AG10803 (cell line): Measurements from ENCODE around the gene CHTOP.

ENCODE experiments used
- DNase-seq: peaks from one replicate; pipeline ENCODE4 v3.0.0; 2010; ENCODE audit warnings: low read depth
- H3K4me3 ChIP-seq: 2 replicates; pipeline ENCODE4 v1.5.1; 2011; ENCODE audit warnings: mild to moderate bottlenecking, low read length, control low read depth
- CTCF ChIP-seq: conservative IDR thresholded peaks from 2 replicates; pipeline ENCODE4 v1.5.1; 2011; ENCODE audit warnings: mild to moderate bottlenecking, low read length, control low read depth, inconsistent platforms

Gene CHTOP

GRCh38 chr1:153597206-153597605 is 36.7 kb upstream of the CHTOP start:
- no peak overlapping the region for H3K4me3 ChIP-seq
- TF ChIP-seq CTCF: no peak
- DNase-seq: no peak

DNA sequence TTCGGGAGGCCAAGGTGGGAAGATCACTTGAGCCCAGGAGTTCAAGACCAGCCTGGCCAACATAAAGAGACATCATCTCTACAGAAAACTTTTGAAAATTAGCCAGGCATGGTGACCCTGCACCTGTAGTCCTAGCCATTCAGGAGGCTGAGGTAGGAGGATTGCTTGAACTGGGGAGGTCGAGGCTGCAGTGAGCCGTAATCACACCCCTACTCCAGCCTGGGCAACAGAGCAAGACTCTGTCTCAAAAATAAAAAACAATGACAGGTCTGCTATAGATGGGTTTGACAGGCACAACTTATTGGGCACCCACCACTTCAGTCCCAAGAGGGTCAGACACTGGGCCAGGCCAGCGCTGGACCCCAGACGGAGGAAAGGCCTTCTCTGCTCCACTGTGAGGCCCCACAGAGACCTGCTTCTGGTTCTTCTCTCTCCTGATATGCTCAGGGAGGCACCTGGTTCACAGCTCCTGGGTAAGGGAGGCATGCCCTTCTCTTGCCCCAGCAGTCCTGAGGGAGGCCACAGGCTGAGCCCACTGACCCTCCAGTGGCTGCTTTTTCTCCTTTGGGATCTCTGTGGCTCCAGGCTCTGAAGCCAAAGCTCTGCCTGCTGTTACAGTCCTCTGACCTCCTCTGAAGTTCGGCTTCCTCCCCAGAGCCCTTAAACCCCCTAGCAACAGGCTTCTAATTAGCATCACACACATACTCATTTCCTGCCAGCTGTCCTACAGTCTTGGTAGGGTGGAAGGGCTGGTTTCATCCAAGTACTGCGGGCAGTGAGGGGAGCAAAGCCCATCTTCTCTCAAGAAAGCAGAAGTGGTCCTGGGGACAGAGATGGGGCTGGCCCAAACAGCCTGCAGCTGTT is 35.3 kb upstream of the CHTOP start:
- TF ChIP-seq CTCF: no peak
- peak; percentile 73 for DNase-seq
- no peak overlapping the region for H3K4me3 ChIP-seq

GRCh38 chr1:153599847-153600246 is 34.0 kb upstream of the CHTOP start:
- H3K4me3 ChIP-seq: no peak overlapping the region
- no peak for TF ChIP-seq CTCF
- DNase-seq: no peak

GRCh38 chr1:153602749-153603148 is 31.1 kb upstream of the CHTOP start:
- no peak for DNase-seq
- H3K4me3 ChIP-seq: no peak overlapping the region
- TF ChIP-seq CTCF: no peak

GRCh38 chr1:153606194-153606593 is 27.7 kb upstream of the CHTOP start:
- TF ChIP-seq CTCF: no peak
- DNase-seq: no peak
- H3K4me3 ChIP-seq: no peak overlapping the region

DNA sequence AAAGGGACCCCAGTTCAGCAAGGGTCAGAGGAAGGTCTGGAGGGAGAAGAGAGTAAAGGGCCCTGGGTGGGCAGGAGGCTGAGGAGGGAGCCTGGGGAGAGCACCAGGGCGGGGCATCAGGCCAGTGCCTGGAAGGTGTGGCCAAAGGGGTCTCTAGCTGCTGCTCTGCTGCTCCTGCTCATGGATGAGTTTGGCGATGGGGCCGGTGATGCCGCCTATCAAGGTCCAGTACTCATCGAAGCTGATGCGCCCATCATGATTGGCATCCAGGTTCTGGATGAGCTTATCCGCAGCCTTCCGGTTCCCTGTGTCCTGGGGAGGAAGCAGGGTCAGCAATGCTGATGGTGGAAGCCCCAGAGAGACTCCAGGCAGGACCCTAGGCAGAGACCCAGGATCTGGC is 26.5 kb upstream of the CHTOP start:
- H3K4me3 ChIP-seq: no peak overlapping the region
- TF ChIP-seq CTCF: no peak
- no peak for DNase-seq

DNA sequence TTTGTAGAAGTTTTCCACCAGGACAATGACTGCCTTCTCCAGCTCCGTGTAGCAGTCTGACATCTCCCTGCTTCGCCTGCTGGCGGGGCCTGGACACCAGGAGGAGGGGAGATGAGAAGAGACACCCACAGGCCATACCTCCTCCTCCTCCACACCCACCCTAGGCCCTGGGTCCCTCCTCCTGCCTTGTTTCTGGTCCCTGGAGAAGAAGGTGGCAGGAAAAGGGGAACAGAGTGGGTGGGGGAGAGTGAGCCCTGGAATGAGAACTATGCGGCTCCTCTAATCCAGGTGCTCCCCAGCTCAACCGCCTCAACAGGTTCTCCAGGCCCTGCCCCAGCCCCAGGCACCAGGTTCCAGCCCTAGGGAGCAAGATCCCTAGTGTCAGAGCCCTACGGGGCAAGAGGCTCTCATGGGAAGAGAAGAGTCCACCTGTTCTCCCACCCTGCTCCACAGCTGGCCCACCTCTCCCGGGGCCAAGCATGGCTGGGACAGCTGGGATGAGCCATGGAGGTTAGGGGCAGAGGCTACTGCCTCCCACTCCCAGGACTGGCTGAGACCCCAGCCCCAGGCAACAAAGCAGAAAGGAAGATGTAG is 25.7 kb upstream of the CHTOP start:
- no peak for TF ChIP-seq CTCF
- H3K4me3 ChIP-seq: peak overlapping the region; percentile 67

More for the DNA sequence above, 25.7 kb upstream of the CHTOP start:
- DNase-seq: no peak
